ENCODE results near the gene IGSF8.
A peak's percentile ranks its signal among the peaks of the same experiment; 100 is the strongest.

The IGSF8 gene

GRCh38 chr1:160109686-160110085, 11.3 kb upstream of the IGSF8 start:
- H3K27me3 ChIP-seq: no peaks in the 10 kb centered on the region
- no peak overlapping the region for H3K4me3 ChIP-seq (ENCODE audit: low read depth, low read length)
- no peaks in the 10 kb centered on the region for H3K4me1 ChIP-seq
- H3K9me3 ChIP-seq: no peaks in the 10 kb centered on the region
- TF ChIP-seq CTCF (IDR thresholded peaks at IDR 0.05; ENCODE audit: low read depth, low read length): no peak
- no peak for DNase-seq
- no peaks in the 10 kb centered on the region for H3K36me3 ChIP-seq

GRCh38 chr1:160108888-160109662, 10.7 kb upstream of the IGSF8 start:
- Histone ChIP-seq H3K27me3 (no peaks in the 10 kb centered on the region), H3K9me3 (no peaks in the 10 kb centered on the region), H3K36me3 (no peaks in the 10 kb centered on the region), H3K4me1 (no peaks in the 10 kb centered on the region), H3K4me3 (ENCODE audit: low read depth, low read length) (no peak overlapping the region)
- TF ChIP-seq CTCF (IDR thresholded peaks at IDR 0.05; ENCODE audit: low read depth, low read length): peak; percentile 61
- peak; percentile 43 for DNase-seq

GRCh38 chr1:160107512-160107911, 9.1 kb upstream of the IGSF8 start:
- Histone ChIP-seq H3K36me3 (no peaks in the 10 kb centered on the region), H3K9me3 (no peaks in the 10 kb centered on the region), H3K4me3 (ENCODE audit: low read depth, low read length) (no peak overlapping the region), H3K4me1 (no peaks in the 10 kb centered on the region), H3K27me3 (no peaks in the 10 kb centered on the region)
- no peak for TF ChIP-seq CTCF (IDR thresholded peaks at IDR 0.05; ENCODE audit: low read depth, low read length)
- no peak for DNase-seq

GRCh38 chr1:160105155-160105554, 6.7 kb upstream of the IGSF8 start:
- H3K9me3 ChIP-seq: no peaks in the 10 kb centered on the region
- H3K4me3 ChIP-seq (ENCODE audit: low read depth, low read length): no peak overlapping the region
- peaks cover 4% of the 10 kb centered on the region for H3K4me1 ChIP-seq
- no peak for DNase-seq
- TF ChIP-seq CTCF (IDR thresholded peaks at IDR 0.05; ENCODE audit: low read depth, low read length): no peak
- H3K36me3 ChIP-seq: no peaks in the 10 kb centered on the region
- no peaks in the 10 kb centered on the region for H3K27me3 ChIP-seq

GRCh38 chr1:160104486-160104885, 6.1 kb upstream of the IGSF8 start:
- H3K4me1 ChIP-seq: peaks cover 4% of the 10 kb centered on the region
- DNase-seq: no peak
- H3K4me3 ChIP-seq (ENCODE audit: low read depth, low read length): no peak overlapping the region
- H3K9me3 ChIP-seq: no peaks in the 10 kb centered on the region
- TF ChIP-seq CTCF (IDR thresholded peaks at IDR 0.05; ENCODE audit: low read depth, low read length): no peak
- no peaks in the 10 kb centered on the region for H3K36me3 ChIP-seq
- no peaks in the 10 kb centered on the region for H3K27me3 ChIP-seq

GRCh38 chr1:160103658-160104408, 5.4 kb upstream of the IGSF8 start:
- Histone ChIP-seq H3K27me3 (no peaks in the 10 kb centered on the region), H3K4me3 (ENCODE audit: low read depth, low read length) (no peak overlapping the region), H3K4me1 (peaks cover 4% of the 10 kb centered on the region), H3K9me3 (no peaks in the 10 kb centered on the region), H3K36me3 (no peaks in the 10 kb centered on the region)
- no peak for TF ChIP-seq CTCF (IDR thresholded peaks at IDR 0.05; ENCODE audit: low read depth, low read length)
- no peak for DNase-seq

Measured in BE2C (cell line).